D341Med (cell line): ENCODE measurements around the gene DDX54.

ENCODE experiments used
- DNase-seq: peaks from one replicate; pipeline ENCODE4 v3.0.0; 2012; ENCODE audit warnings: low spot score

The DDX54 gene

DNA sequence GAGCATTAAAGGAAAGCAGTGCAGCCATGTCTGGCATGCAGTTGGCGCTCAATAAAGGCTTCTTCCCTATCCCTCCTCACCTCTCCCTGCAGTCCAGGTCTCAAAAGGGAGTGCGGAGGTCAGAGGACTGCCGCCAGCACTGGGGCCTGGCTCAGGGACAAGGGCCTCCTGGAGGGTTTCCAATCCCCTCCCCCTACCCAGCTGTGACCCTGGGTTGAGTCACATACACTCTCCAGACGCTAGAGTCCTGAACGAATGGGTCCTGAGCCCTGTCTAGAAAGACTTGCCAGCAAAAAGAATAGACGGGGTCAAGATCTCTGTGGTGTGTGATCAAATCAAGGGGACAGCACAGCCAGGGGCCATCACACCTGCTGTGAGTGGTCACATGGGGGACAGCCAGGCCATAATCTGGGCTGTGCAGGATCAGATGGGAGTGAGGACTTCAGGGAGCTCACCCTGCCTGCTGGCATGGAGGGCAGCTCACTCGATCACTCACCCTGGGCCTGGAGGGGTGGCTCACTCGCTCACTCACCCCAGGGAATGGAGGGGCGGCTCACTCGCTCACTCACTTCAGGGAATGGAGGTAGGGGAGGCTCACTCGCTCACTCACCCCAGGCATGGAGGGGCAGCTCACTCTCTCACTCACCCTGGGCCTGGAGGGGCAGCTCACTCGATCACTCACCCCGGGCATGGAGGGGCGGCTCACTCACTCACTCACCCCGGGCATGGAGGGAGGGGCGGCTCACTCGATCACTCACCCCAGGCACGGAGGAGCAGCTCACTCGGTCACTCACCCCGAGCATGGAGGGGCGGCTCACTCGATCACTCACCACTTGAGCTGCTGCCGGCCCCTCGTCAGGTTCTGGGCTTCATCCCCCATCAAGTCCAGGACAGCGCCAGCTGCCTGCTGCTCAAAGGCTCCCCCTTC is 22.9 kb downstream of the DDX54 start:
- DNase-seq: no peak

DNA sequence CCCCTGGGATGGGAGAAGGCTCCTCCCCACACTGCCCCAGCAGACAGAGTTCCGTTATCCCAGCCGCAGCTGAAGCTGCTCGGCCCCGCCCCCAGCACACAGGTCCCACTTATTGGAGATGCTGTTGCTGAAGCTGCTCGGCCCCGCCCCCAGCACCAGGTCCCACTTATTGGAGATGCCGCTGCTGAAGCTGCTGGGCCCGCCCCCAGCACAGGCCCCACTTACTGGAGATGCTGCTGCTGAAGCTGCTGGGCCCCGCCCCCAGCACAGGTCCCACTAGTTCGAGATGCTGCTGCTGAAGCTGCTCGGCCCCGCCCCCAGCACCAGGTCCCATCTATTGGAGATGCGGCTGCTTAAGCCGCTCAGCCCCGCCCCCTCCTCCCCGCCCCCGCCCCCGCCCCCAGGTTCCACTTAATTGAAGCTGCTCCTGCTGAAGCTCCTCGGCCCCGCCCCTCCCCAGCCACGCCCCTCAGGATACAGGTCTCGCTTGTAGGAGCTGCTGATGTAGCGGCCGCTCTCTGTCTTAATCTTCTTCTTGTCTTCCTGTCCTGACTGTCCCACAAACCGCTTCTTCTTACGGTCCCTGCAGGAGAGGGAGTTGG is 23.8 kb downstream of the DDX54 start:
- peak; percentile 92 for DNase-seq

DNA sequence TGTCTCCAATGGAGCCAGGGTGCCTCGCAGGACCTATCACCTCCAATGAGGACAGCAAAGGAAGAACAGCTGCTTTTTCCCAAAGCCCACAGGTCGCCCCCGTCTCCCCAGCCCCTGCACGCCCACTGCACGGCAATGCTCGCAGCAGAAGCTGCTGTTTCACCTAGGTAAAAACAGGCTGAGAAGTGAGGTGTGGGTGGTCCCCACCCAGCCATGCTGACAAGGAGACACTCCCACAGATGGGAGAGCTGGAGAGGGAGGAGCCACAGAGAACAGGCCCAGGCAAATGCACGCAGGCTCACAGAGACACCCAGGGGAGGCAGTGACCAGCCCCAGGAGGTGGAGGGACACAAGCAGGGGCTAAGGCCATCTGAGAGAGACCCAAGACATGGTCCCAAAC is 25.3 kb downstream of the DDX54 start:
- DNase-seq: no peak

DNA sequence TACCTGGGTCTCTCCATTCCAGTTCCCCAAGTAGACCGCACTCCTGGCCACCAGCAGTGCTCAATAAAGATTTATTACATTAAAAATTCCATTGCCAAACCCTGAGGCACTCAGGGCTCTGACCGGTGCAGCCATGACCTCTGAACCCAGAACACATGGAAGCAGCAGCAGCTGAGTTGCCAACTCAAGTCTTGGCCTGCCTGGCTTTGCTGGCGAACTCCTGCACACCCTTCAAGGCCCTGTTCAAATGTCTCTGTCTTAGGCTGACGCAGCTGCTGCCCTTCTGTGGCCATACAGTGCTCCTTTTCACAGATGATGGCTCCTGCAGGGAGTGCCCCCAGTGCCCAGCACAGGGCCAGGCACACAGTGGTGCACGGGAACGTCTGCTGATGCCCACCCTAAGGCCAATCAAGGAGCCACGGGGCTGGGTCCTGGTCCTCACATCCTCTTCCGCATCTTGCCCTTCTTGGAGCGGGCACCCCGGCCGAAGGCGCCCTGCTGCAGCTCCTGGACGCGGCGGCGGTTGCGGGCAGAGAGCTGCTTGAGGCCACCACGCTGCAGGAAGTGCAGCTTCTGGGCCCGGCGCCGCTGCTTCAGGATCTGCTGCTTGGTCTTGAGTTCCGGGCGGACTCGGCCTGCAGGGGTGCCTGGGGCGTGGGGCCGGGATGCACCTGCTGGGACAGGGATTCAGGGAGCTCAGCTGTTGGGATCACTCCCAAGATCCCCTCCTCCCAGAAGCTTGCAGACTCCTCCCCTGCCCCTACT is 26.7 kb downstream of the DDX54 start:
- DNase-seq: no peak

DNA sequence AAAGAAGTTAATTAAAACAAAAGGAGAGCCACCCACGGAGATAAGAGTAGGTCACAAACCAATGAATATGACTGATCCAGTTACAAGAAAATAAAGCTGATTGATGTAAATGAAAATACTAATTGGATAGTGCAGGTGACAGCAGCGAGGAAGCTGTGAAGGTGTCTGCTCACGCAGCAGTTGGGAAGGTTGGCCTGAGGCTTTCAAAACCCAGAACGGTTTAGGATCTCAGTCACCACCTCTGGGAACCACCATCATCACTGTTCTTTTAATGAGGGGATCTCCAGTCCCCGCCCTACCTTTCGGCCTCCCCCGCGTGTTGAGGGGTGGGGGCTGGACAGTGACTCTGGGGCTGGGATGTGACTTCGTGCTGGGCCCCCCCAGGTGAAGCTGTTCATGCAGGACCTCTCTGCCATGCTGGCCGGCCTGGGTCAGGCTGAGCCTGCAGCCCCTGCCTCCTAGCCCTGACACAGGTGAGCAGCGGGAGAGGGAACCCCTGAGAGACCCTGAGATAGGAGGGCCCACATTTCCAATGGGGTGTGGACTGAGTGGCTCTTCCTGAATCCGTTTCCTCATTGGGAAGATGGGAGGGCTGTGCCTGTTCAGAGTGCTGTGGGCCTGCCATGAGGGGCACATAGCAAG is 27.9 kb downstream of the DDX54 start:
- DNase-seq: no peak

DNA sequence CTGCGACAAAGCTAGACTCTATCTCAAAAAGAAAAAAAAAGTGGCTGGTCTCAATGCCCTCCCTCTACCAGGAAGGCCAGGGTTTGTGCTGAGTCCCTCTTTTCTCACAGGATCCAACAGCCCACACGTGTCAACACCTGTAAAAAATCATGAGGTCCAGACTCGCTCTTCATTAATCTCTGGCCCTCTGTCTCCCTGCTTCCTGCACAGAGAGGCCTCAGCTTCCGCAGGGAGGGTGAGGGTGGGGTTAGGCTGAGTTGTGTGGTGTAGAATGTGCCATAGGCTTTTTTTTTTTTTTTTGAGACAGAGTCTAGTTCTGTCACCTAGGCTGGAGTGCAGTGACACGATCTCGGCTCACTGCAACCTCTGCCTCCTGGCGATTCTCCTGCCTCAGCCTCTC is 29.6 kb downstream of the DDX54 start:
- DNase-seq: no peak

DNA sequence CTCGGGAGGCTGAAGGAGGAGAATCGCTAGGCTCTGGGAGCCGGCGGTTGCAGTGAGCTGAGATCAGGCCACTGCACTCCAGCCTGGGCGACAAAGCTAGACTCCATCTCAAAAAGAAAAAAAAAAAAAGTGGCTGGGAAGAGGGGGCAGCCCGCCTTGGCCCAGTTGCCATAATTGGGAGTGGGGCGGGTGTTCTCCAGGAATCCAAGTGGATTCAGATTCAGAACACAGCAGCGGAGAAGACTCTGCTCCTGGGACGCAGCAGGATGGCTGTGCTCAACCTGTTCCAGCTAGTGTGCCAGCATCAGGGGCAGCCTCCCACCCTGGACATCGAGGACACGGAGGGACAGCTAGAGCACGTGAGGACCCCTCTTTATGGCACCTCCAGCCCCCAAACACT is 30.2 kb downstream of the DDX54 start:
- no peak for DNase-seq

DNA sequence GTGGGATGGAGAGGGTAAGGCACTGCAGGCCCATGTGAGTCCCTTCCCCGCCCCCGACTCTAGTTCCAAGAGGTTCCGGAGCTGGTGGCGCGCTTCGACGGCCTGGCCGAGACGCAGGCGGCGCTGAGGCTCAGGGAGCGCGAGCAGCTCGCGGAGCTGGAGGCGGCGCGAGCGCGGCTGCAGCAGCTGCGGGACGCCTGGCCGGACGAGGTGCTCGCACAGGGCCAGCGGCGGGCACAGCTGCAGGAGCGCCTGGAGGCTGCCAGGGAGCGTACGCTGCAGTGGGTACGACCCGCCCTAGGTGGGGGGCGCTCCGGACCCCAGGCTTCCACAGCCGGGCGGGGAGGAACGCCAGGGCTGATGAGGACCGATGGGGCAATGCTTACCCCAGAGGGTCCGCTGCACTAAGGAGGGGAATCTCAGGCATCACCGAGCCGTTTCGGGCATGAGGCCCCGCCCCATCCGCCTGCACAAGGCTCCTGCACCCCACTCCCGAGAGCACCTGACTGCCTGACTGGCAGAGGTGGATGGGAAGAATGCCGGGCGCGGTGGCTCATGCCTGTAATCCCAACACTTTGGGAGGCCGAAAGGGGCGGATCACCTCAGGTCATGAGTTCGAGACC is 30.8 kb downstream of the DDX54 start:
- DNase-seq: no peak

DNA sequence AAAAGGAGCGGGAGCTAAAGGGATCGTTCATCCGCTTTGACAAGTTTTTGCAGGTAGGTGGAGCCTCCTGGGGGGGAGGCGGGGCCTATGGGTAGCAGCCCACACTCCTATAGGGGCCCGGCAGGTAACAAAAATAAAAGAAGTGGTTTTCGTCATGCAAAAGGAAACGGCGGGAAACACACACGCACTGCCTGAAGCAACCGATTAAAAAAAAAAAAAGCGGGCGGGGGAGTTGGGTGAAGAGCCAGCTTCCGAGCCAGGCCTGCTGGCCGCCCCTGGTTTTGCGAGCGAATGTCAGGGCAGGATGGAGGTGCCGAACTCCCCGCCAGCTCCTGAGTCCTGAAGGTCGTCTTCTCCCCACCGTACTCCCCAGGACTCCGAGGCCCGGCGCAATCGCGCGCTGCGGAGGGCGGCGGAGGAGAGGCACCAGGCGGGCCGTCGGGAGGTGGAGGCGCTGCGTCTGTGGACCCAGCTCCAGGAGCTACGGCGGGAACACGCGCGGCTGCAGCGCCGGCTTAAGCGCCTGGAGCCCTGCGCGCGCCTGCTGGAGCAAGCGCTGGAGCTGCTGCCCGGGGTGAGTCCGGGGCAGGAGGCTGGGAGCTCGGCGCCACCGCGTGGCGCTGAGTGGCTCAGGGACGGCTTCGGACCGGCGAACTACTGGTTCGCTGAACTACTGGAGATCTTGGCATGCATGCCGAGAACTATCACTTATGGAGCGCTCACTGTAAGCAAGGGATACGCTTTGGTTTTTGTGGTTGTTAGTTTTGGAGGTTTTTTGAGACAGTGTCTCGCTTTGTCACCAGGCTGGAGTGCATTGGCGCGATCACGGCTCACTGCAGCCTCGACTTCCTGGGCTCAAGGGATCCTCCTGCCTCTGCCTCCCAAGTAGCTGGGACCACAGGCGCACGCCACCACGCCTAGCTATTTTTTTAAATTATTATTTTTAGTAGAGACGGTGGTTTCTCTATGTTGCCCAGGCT is 32.2 kb downstream of the DDX54 start:
- DNase-seq: peak; percentile 90

DNA sequence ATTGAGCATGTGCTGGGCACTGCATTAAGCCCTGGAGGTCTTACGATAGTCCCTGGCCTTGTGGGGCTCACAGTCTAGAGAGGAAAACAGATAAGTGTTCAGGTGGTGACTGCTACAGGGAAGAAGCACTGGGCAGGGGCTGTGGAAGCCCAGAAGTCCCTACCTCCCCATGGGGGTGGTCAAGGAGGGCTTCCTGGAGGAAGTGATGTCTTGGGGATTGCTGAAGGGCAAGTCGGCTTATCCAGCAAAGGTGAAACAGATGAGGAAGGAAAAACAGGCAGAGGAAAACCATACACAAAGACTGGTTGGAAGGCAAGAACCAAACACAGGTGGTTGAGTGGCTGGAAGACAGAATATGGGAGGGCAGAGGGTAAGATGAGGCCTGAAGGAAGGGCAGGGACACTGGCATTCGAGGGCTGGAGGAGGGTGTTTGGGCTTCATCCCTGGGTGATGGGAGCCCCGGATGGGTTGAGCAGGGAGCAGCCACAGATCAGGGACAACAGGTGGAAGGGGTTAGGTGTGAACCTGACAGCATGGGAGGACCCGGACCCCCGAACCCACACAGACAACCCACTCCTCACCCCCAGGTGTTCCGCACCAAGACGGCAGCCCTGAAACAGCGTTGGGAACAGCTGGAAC is 33.0 kb downstream of the DDX54 start:
- DNase-seq: no peak

DNA sequence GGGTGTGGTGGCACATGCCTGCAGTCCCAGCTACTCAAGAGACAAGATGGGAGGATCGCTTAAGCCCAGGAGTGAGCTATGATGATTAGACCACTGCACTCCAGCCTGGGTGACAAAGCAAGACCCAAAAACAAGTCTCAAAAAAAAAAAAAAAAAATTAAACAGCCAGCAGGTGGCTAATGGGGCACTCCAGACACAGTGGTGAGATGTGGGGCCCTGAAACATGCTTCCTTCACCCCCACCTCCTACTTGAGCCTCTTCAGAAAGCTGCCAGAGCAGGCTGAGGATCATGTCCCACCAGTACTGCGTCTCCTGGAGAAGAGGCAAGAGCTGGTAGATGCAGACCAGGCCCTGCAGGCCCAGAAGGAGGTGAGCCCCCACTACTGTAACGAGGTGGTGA is 33.6 kb downstream of the DDX54 start:
- peak; percentile 11 for DNase-seq

DNA sequence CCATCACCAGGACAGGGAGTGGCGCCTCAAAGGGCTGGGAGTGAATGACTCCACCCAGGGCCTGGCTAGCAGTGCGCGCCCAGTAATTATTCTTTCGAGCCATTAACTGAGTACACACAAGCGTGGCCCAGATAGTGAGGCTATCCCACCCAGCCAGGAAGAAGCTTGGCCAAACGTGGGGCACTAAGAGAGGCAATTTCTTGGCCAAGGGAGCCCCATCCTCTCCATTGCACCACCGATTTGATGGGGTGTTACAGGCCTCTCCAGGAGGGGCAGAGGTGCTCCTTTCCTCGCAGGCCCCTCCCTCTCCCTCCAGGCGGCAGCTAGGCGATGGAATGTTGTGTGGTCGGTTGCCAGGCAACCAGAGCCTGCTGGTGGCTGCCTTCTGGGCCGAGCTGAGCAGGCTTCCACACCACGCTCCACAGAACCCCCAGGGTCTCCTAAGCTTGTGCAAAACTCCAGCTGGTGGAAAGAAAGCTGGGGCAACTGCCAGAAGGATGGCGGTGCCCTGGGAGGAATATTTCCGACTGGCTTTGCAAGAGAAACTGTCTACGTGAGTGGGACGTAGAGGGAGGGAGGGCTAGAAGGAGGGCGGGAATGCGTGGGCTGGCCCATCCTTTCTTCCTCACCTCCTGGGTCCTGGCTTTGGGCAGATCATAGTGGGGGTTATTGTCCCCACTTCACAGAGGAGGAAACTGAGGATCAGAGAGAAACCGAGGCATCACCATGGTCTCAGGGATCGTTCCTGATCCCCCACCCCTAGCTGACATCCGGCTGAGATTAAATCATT is 35.7 kb downstream of the DDX54 start, which contains the start of gene CFAP73:
TSS of gene CFAP73 (plus strand) at position 364 of the 790 bp plus-strand sequence. CDS start at position 498, 134 bp downstream.
- peak; percentile 74 for DNase-seq

DNA sequence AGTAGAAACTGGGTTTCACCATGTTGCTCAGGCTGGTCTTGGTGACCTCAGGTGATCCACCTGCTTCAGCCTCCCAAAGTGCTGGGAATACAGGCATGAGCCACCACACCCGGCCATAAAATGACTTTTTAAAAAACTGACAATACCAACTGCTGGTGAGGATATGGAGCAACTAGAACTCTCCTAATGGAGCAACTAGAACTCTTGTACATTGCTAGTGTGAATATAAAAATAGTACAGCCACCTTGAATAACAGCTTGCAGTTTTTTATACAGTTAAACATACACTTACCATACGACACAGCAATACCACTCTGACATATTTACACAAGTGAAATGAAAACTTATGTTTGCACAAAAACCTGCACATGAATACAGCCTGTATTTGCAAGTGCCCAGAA is 38.3 kb downstream of the DDX54 start:
- DNase-seq: no peak

DNA sequence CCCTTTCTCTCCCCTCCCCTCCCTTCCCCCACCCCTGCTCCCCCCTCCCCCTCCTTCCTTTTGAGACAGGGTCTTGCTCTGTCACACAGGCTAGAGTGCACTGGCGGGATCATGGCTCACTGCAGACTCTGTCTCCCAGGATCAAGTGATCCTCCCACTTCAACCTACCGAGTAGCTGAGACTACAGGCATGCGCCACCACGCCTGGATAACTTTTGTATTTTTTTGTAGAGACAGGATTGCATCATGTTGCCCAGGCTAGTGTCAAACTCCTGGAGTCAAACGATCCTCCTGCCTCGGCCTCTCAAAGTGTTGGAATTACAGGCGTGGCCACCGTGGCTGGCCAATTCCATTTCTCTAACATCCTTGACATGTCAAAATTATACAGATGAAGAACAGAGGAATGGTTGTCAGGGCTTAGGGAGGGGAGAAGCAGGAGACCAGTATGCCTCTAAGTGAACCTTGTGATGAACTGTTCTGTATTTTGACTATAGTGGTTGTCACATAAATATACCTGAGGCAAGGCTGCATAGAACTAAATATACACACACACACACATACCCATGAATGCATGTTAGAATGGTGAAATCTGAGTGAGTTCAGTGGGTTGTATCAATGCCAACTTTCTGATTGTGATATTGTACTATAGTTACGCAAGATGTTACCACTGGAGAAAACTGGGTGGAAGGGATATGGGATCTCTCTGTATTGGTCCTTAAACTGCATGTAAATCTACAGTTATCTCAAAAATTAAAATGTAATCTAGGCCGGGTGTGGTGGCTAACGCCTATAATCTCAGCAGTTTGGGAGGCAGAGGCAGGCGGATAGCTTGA is 39.3 kb downstream of the DDX54 start:
- no peak for DNase-seq

DNA sequence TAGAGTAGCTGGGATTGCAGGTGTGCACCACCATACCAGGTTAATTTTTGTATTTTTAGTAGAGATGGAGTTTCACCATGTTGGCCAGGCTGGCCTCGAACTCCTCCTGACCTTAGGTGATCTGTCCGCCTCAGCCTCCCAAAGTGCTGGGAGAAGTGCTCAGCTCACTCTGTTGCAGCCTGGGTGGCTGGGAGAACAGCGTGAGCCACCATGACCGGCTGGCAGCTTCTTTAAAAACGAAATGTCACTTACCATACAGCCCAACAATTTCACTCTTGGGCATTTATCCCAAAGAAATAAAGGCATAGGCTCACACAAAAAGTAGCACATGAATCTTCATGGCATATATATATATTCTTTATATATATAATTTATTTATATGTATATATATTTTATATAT is 40.5 kb downstream of the DDX54 start:
- DNase-seq: no peak

DNA sequence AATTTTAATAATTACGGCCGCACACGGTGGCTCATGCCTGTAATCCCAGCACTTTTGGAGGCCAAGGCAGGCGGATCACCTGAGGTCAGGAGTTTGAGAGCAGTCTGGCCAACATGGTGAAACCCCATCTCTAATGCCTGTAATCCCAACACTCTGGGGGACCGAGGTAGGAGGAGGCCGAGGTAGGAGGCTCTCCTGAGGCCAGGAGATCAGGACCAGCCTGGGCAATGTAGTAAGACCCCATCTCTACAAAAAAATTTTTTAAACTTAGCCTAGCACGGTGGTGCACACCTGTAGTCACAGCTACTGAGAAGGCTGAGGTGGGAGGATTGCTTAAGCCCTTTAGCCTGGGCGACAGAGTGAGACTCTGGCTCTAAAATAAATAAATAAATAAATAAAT is 41.3 kb downstream of the DDX54 start:
- no peak for DNase-seq

DNA sequence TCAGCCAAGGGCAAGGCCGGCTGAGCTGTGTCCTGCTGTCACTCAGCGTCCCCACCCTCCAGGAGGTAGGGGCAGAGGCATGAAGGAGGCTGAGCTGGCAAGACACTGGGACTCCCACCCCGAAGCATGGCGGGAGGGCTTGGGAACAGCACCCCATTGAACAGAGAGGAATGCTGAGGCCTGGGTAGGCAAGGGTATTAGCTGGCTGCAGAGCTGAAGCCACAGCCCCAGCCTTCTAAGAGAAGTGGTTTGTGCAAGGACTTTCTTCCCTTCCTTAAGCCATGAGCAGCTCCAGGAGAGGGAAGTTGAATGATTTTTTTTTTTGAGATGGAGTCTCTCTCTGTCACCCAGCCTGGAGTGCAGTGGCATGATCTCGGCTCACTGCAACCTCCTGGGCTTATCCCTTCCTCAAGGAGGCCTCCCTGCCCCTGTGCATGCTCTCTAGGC is 42.4 kb downstream of the DDX54 start:
- DNase-seq: no peak

DNA sequence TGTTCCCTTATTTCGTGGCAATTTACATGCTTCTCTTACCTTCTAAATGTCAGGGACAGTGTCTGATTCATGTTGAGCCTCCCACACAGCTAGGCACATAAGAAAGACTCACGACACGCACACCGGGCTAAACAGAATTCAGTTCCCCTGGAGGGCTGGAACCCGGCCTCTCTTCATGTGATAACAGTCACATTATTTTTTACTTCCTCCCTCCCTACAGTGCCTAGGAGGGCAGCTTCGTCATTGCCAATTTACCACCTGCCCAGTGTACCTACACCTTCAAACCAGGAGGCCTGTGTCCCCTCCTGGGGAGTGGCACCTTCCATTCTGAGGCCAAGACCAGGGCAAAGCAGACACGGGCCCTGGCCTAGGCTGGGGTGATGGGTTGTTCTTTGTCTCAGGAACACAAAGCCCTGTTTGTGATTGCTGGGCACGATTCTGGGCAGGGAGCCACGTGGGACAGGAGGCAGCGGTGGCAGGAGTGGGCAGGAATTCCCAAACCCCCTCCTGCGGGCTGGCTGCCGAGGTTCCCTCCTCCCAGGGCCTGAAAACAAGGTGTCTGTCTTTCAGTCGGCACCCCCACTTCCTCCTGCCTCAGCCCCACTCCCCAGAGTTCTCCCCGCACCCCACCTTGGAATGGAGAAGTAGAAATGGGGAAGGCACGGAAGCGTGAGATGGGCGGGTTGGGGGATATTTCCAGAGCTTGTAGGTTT is 42.9 kb downstream of the DDX54 start:
- peak; percentile 14 for DNase-seq
